Osteocyte (in vitro differentiated cells): ENCODE results near the gene RNF13. TPM values are rescaled to one million over a fixed set of nuclear protein-coding genes. Genes with fewer than 3 reads are reported as not detected.

Experiments
- DNase-seq: peaks from one replicate; pipeline ENCODE4 v3.0.0; 2021; ENCODE audit warnings: mixed read lengths; ENCODE audit not compliant: unreplicated experiment; ENCODE audit errors: extremely low spot score
- H3K27ac Mint-ChIP-seq: one replicate; pipeline ENCODE4 v1.8.0; 2021; ENCODE audit warnings: mild to moderate bottlenecking, mixed read lengths; ENCODE audit not compliant: unreplicated experiment
- H3K27me3 Mint-ChIP-seq: one replicate; pipeline ENCODE4 v1.8.0; 2021; ENCODE audit warnings: mixed read lengths; ENCODE audit not compliant: unreplicated experiment
- H3K36me3 Mint-ChIP-seq: one replicate; pipeline ENCODE4 v1.8.0; 2021; ENCODE audit warnings: mixed read lengths; ENCODE audit not compliant: unreplicated experiment
- H3K4me1 Mint-ChIP-seq: one replicate; pipeline ENCODE4 v1.8.0; 2021; ENCODE audit warnings: mixed read lengths; ENCODE audit not compliant: unreplicated experiment
- H3K4me3 Mint-ChIP-seq: one replicate; pipeline ENCODE4 v1.8.0; 2021; ENCODE audit warnings: mild to moderate bottlenecking, moderate library complexity, mixed read lengths; ENCODE audit not compliant: unreplicated experiment
- H3K9me3 Mint-ChIP-seq: one replicate; pipeline ENCODE4 v1.8.0; 2021; ENCODE audit warnings: mixed read lengths; ENCODE audit not compliant: unreplicated experiment
- total RNA-seq: library from RNA; stranded (reverse); gene quantifications from 2 replicates; pipeline ENCODE4 v1.2.1, GENCODE V29; 2021
- TF ChIP-seq, protein P1 (sequence below): fragments of 200-600 bp; sonication (generic); IDR thresholded peaks from 2 replicates; pipeline ENCODE4 v1.5.0; 2021; ENCODE audit warnings: antibody characterized with exemption, mild to moderate bottlenecking, moderate library complexity

RNF13 gene
- total RNA-seq, 1 donor from 2014 or later = 45.1 TPM

GRCh38 chr3:149809699-149810098 is 3.3 kb upstream of the RNF13 start:
- Mint-ChIP-seq H3K4me1 (peaks cover 17% of the 10 kb centered on the region), H3K4me3 (no peak overlapping the region), H3K27ac (no peak overlapping the region), H3K36me3 (no peaks in the 10 kb centered on the region), H3K9me3 (no peaks in the 10 kb centered on the region), H3K27me3 (peaks cover 29% of the 10 kb centered on the region)
- TF ChIP-seq, protein P1, sequence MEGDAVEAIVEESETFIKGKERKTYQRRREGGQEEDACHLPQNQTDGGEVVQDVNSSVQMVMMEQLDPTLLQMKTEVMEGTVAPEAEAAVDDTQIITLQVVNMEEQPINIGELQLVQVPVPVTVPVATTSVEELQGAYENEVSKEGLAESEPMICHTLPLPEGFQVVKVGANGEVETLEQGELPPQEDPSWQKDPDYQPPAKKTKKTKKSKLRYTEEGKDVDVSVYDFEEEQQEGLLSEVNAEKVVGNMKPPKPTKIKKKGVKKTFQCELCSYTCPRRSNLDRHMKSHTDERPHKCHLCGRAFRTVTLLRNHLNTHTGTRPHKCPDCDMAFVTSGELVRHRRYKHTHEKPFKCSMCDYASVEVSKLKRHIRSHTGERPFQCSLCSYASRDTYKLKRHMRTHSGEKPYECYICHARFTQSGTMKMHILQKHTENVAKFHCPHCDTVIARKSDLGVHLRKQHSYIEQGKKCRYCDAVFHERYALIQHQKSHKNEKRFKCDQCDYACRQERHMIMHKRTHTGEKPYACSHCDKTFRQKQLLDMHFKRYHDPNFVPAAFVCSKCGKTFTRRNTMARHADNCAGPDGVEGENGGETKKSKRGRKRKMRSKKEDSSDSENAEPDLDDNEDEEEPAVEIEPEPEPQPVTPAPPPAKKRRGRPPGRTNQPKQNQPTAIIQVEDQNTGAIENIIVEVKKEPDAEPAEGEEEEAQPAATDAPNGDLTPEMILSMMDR = no peak
- no peak for DNase-seq

DNA sequence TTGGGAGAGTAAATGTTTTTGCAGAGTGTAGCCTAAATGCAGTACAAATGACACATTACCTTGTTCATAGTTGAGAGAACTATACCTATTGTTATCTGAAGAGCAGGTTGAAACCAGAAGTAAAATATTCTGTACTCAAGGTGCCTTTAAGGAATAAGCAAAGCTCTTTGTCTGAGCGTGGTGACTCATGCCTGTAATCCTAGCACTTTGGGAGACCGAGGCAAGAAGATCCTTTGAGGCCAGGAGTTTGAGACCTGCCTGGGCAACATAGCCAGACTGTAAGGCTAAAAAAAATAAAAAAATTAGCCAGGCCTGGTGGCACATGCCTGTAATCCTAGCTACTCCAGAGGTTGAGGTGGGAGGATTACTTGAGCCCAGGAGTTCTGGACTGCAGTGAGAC is 2.2 kb upstream of the RNF13 start:
- TF ChIP-seq, protein P1 = no peak
- no peak overlapping the region for H3K4me3 Mint-ChIP-seq
- H3K4me1 Mint-ChIP-seq = peaks cover 27% of the 10 kb centered on the region
- no peak for DNase-seq
- peaks cover 21% of the 10 kb centered on the region for H3K27me3 Mint-ChIP-seq
- H3K27ac Mint-ChIP-seq = no peak overlapping the region
- no peaks in the 10 kb centered on the region for H3K9me3 Mint-ChIP-seq
- no peaks in the 10 kb centered on the region for H3K36me3 Mint-ChIP-seq

DNA sequence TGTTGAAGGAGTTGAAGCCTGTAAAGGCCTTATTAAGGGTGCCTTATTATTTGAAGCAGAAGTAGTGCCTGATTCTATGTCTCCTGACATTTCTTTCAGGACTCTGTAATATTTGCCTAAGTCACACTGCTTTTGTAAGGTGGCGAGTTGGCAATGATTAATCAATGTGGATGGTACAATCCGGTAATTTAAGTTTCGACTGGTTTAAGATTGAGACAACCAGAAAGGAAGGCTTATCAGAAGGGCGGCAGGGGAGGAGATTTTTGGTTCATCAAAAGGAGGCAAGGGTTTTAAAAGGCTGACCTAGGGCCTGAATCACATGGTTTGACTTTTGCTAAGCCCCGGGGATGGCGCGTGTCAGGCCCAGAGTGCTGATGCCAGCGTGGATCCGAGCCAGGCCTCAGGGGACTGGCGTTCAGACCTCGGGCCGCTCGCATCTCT is 830 bp upstream of the RNF13 start:
- H3K36me3 Mint-ChIP-seq = no peaks in the 10 kb centered on the region

GRCh38 chr3:149813367-149814281 is 609 bp downstream of the RNF13 start:
- Mint-ChIP-seq H3K36me3 (no peaks in the 10 kb centered on the region), H3K4me3 (peak overlapping the region; percentile 95), H3K27ac (peak overlapping the region; percentile 99), H3K4me1 (peaks cover 29% of the 10 kb centered on the region), H3K9me3 (no peaks in the 10 kb centered on the region), H3K27me3 (peaks cover 5% of the 10 kb centered on the region)
- TF ChIP-seq, protein P1 = no peak
- no peak for DNase-seq

More for the DNA sequence above, 830 bp upstream of the RNF13 start:
- Mint-ChIP-seq H3K4me3 (peak overlapping the region; percentile 95), H3K4me1 (peaks cover 32% of the 10 kb centered on the region), H3K9me3 (no peaks in the 10 kb centered on the region), H3K27me3 (peaks cover 8% of the 10 kb centered on the region), H3K27ac (peak overlapping the region; percentile 99)
- TF ChIP-seq, protein P1 = no peak
- DNase-seq = no peak

- Mint-ChIP-seq H3K9me3 (no peaks in the 10 kb centered on the region), H3K27me3 (no peaks in the 10 kb centered on the region), H3K27ac (no peak overlapping the region), H3K4me3 (peak overlapping the region; percentile 95), H3K36me3 (no peaks in the 10 kb centered on the region), H3K4me1 (peaks cover 29% of the 10 kb centered on the region)
- TF ChIP-seq, protein P1 = no peak
- no peak for DNase-seq
These were observed 2.3 kb downstream of the RNF13 start for GRCh38 chr3:149815321-149815720.
